CD14-positive monocyte (primary cell): ENCODE data around the gene PRRC2A. TPM values are rescaled to one million over a fixed set of nuclear protein-coding genes. Genes with fewer than 3 reads are reported as not detected.

Source experiments
- DNase-seq, 3 donors: peaks; one replicate each; pipeline ENCODE4 v3.0.0-alpha.2; 2011 to 2022
- H2AFZ ChIP-seq: 2 replicates; pipeline ENCODE4 v1.6.0; 2012; ENCODE audit warnings: mild to moderate bottlenecking, low read depth, low read length, inconsistent platforms; ENCODE audit not compliant: insufficient read depth, poor library complexity, severe bottlenecking
- H3K27ac ChIP-seq, 2 donors: 1 replicate in 1 of 2; 2 replicates in 1 of 2; pipeline ENCODE4 v1.5.1; 2012 to 2013; ENCODE audit warnings: low read length in 2 of 2, control low read depth in 1 of 2, inconsistent platforms in 1 of 2, low read depth in 1 of 2, mild to moderate bottlenecking in 1 of 2
- H3K27me3 ChIP-seq, 2 donors: one replicate each; pipeline versions ENCODE4 v1.6.0 to v1.6.1; 2011 to 2013; ENCODE audit warnings: low read length in 2 of 2; ENCODE audit not compliant: control insufficient read depth in 2 of 2, insufficient read depth in 2 of 2
- H3K36me3 ChIP-seq, 2 donors: replicated peaks in 1 of 2; 1 replicate in 1 of 2; 2 replicates in 1 of 2; pipeline versions ENCODE4 v1.5.1 to v1.6.1; 2012 to 2013; ENCODE audit warnings: low read length in 2 of 2, control low read depth in 1 of 2, inconsistent platforms in 1 of 2, mild to moderate bottlenecking in 1 of 2; ENCODE audit not compliant: insufficient read depth in 2 of 2, control insufficient read depth in 1 of 2
- H3K4me1 ChIP-seq, 2 donors: 1 replicate in 1 of 2; 2 replicates in 1 of 2; pipeline versions ENCODE4 v1.5.1 to v1.6.1; 2012 to 2013; ENCODE audit warnings: low read length in 2 of 2, control low read depth in 1 of 2, inconsistent platforms in 1 of 2, mild to moderate bottlenecking in 1 of 2, moderate library complexity in 1 of 2; ENCODE audit not compliant: insufficient read depth in 2 of 2, control insufficient read depth in 1 of 2
- H3K4me2 ChIP-seq: replicated peaks from 2 replicates; pipeline ENCODE3; 2012; ENCODE audit warnings: low read length, moderate library complexity, mild to moderate bottlenecking; ENCODE audit not compliant: poor library complexity, severe bottlenecking; ENCODE audit errors: extremely low read depth
- H3K4me3 ChIP-seq, 3 experiments: fragments of 200-600 bp in 1 of 3; sonication (generic) in 1 of 3; replicated peaks in 1 of 3; 1 replicate in 2 of 3; 2 replicates in 1 of 3; pipeline ENCODE4 v1.5.1; 2011 to 2013; ENCODE audit warnings: low read length in 3 of 3, mild to moderate bottlenecking in 3 of 3, control low read depth in 2 of 3, low read depth in 2 of 3, inconsistent platforms in 1 of 3, moderate library complexity in 1 of 3
- H3K79me2 ChIP-seq: 2 replicates; pipeline ENCODE4 v1.6.0; 2012; ENCODE audit warnings: mild to moderate bottlenecking, control low read depth, inconsistent platforms, low read length, moderate library complexity; ENCODE audit not compliant: insufficient read depth
- H3K9ac ChIP-seq: 2 replicates; pipeline ENCODE4 v1.6.0; 2017; ENCODE audit warnings: low read length, mild to moderate bottlenecking; ENCODE audit not compliant: insufficient read depth, poor library complexity, severe bottlenecking
- H3K9me3 ChIP-seq, 2 donors: replicated peaks in 1 of 2; 1 replicate in 1 of 2; 2 replicates in 1 of 2; pipeline versions ENCODE4 v1.5.1 to v1.6.1; 2012 to 2013; ENCODE audit warnings: low read length in 2 of 2, control low read depth in 1 of 2; ENCODE audit not compliant: control insufficient read depth in 1 of 2, insufficient read depth in 1 of 2
- H4K20me1 ChIP-seq: 2 replicates; pipeline ENCODE4 v1.6.0; 2012; ENCODE audit warnings: mild to moderate bottlenecking, low read length, control low read depth, moderate library complexity; ENCODE audit not compliant: insufficient read depth
- H3K27ac Mint-ChIP-seq, 7 donors: one replicate each; pipeline ENCODE4 v1.8.0; 2020; ENCODE audit warnings: mild to moderate bottlenecking in 7 of 7, mixed read lengths in 7 of 7, moderate library complexity in 6 of 7, inconsistent platforms in 2 of 7
- H3K27me3 Mint-ChIP-seq, 3 donors: one replicate each; pipeline ENCODE4 v1.8.0; 2021 to 2022; ENCODE audit warnings: low read depth in 3 of 3, mild to moderate bottlenecking in 3 of 3, mixed read lengths in 3 of 3, moderate library complexity in 3 of 3, inconsistent platforms in 1 of 3
- H3K36me3 Mint-ChIP-seq, 2 donors: one replicate each; pipeline ENCODE4 v1.8.0; 2020; ENCODE audit warnings: mixed read lengths in 2 of 2, inconsistent platforms in 1 of 2, mild to moderate bottlenecking in 1 of 2
- H3K4me1 Mint-ChIP-seq: one replicate; pipeline ENCODE4 v1.8.0; 2020; ENCODE audit warnings: mild to moderate bottlenecking, mixed read lengths
- H3K4me3 Mint-ChIP-seq, 2 donors: one replicate each; pipeline ENCODE4 v1.8.0; 2020; ENCODE audit warnings: mild to moderate bottlenecking in 2 of 2, mixed read lengths in 2 of 2, moderate library complexity in 1 of 2
- H3K9me3 Mint-ChIP-seq, 7 donors: one replicate each; pipeline ENCODE4 v1.8.0; 2020 to 2022; ENCODE audit warnings: mixed read lengths in 7 of 7, mild to moderate bottlenecking in 6 of 7, moderate library complexity in 6 of 7, inconsistent platforms in 2 of 7
- CTCF ChIP-seq: fragments of 200-600 bp; IDR thresholded peaks from one replicate; pipeline ENCODE4 v1.8.0; 2022; ENCODE audit warnings: antibody characterized with exemption, mild to moderate bottlenecking
- WGBS: methylation state at CpG from one replicate; pipeline ENCODE4 v1.1.5; 2013; ENCODE audit warnings: missing lambda C conversion rate; ENCODE audit not compliant: insufficient coverage; 5-methylcytosine and 5-hydroxymethylcytosine counted together
- intact Hi-C, 2 donors: fragments of 100-400 bp; cut with micrococcal nuclease; formaldehyde crosslinking; loops; one replicate each; pipeline versions ENCODE4 v1.15.0 to v1.15.1; 2023
- polyA plus RNA-seq, 3 donors: library from polyadenylated mRNA; depleted of rRNA in 1 of 3; unstranded in 2 of 3; stranded (reverse) in 1 of 3; fragments of 300-500 nt in 2 of 3; fragments of >200 nt in 1 of 3; fragmentation: Illumina TruSeq in 2 of 3; gene quantifications; 1 replicate in 2 of 3; 2 replicates in 1 of 3; pipeline ENCODE4 v1.2.3, GENCODE V29; 2012 to 2021

The PRRC2A gene
- polyA plus RNA-seq, 3 donors: 1.2 to 76.7 (median 2.3) TPM

GRCh38 chr6:31586008-31586407 lies 34.5 kb upstream of the PRRC2A start, which contains the start of gene LST1:
Gene LST1, plus strand, starts transcription at chr6:31586277. Its CDS starts 1,023 bp downstream, at chr6:31587300.
- intact Hi-C loops: loop anchor here in 1 of 2 donors (2.0 kb wide), 1 partner anchor 27 kb away; no protein-coding TSS in a partner anchor
- Mint-ChIP-seq H3K4me3 (peak within 1 kb of the TSS; percentile 97 to 98), H3K27ac (peak within 1 kb of the TSS; percentile 84 to 97 (median 95)), H3K4me1 (peaks cover 87% of the 10 kb centered on the region), H3K36me3 (peaks cover 31 to 33% of the 10 kb centered on the region in 2 donors), H3K27me3 (peaks cover 0 to 4% (median 3%) of the 10 kb centered on the region in 3 donors), H3K9me3 (peaks cover 0 to 4% (median 0%) of the 10 kb centered on the region in 7 donors)
- no peak for TF ChIP-seq CTCF
- peaks cover 29% of the 10 kb centered on the region for H4K20me1 ChIP-seq
- peak within 1 kb of the TSS; percentile 73 for H3K9ac ChIP-seq
- peaks cover 12 to 22% of the 10 kb centered on the region in 2 donors for H3K36me3 ChIP-seq
- peaks cover 73% of the 10 kb centered on the region for H3K79me2 ChIP-seq
- peaks cover 74 to 88% of the 10 kb centered on the region in 2 donors for H3K4me1 ChIP-seq
- H3K9me3 ChIP-seq: no peaks in the 10 kb centered on the region
- H3K4me3 ChIP-seq: peak within 1 kb of the TSS; percentile 61 to 98 (median 92)
- peak; percentile 71 to 87 (median 84) for DNase-seq
- H2AFZ ChIP-seq: peak within 1 kb of the TSS; percentile 38
- no peaks in the 10 kb centered on the region for H3K27me3 ChIP-seq
- no CpG with 5 or more reads among the region's 1 CpG for WGBS
- H3K27ac ChIP-seq: peak within 1 kb of the TSS; percentile 80 to 85
- H3K4me2 ChIP-seq: peak within 1 kb of the TSS; percentile 99

GRCh38 chr6:31586599-31587281 lies 33.8 kb upstream of the PRRC2A start:
- DNase-seq: peak; percentile 61 to 80 (median 73)

More at GRCh38 chr6:31586599-31587281, 33.8 kb upstream of the PRRC2A start:
- Mint-ChIP-seq H3K27me3 (peaks cover 0 to 4% (median 3%) of the 10 kb centered on the region in 3 donors), H3K36me3 (peaks cover 32 to 36% of the 10 kb centered on the region in 2 donors), H3K4me1 (peaks cover 84% of the 10 kb centered on the region), H3K27ac (peak overlapping the region; percentile 84 to 97 (median 95)), H3K4me3 (peak overlapping the region; percentile 97 to 98), H3K9me3 (peaks cover 0 to 4% (median 0%) of the 10 kb centered on the region in 7 donors)
- H3K9me3 ChIP-seq: no peaks in the 10 kb centered on the region
- peak overlapping the region; percentile 99 for H3K4me2 ChIP-seq
- H3K79me2 ChIP-seq: peaks cover 66% of the 10 kb centered on the region
- intact Hi-C loops: loop anchor here in 1 of 2 donors (2.0 kb wide), 1 partner anchor 28 kb away; no protein-coding TSS in a partner anchor
- no peaks in the 10 kb centered on the region for H3K27me3 ChIP-seq
- H3K4me3 ChIP-seq: peak overlapping the region; percentile 61 to 98 (median 92)
- H3K9ac ChIP-seq: peak overlapping the region; percentile 73
- peaks cover 12 to 23% of the 10 kb centered on the region in 2 donors for H3K36me3 ChIP-seq
- peak overlapping the region; percentile 80 to 85 for H3K27ac ChIP-seq
- H3K4me1 ChIP-seq: peaks cover 70 to 84% of the 10 kb centered on the region in 2 donors
- 2% methylated on average over 7 of the region's 9 CpGs for WGBS
- no peak for TF ChIP-seq CTCF
- peaks cover 34% of the 10 kb centered on the region for H4K20me1 ChIP-seq
- peak overlapping the region; percentile 38 for H2AFZ ChIP-seq
